WTC11 (cell line): ENCODE results near the gene ZBTB4. TPM values are rescaled to one million over a fixed set of nuclear protein-coding genes. Genes with fewer than 3 reads are reported as not detected.
A peak's percentile ranks its signal among the peaks of the same experiment; 100 is the strongest.

Source experiments
- ATAC-seq: fragments of 200-7000 bp; cut with Tn5 transposase; 2 replicates; pipeline ENCODE4 v1.10.0; 2021; ENCODE audit warnings: mild to moderate bottlenecking, moderate library complexity
- CTCF ChIA-PET: fragments of 300-600 bp; sonication (Branson Sonifier 250); formaldehyde crosslinking; loops from one replicate; lab custom pipeline; 2021; ENCODE audit warnings: antibody characterized with exemption; lab: Charles Lee
- POLR2A ChIA-PET: fragments of 350-600 bp; sonication (Branson Sonifier 250); formaldehyde crosslinking; loops from one replicate; lab custom pipeline; 2021; ENCODE audit warnings: antibody characterized with exemption; lab: Charles Lee
- DNase-seq: peaks from one replicate; pipeline ENCODE4 v3.0.0; 2021; ENCODE audit warnings: low spot score
- H3K27ac Mint-ChIP-seq: 2 replicates; pipeline ENCODE4 v1.8.0; 2021; ENCODE audit warnings: mixed read lengths
- H3K27me3 Mint-ChIP-seq: 2 replicates; pipeline ENCODE4 v1.8.0; 2021; ENCODE audit warnings: low read depth, mild to moderate bottlenecking, moderate library complexity, mixed read lengths
- H3K36me3 Mint-ChIP-seq: 2 replicates; pipeline ENCODE4 v1.8.0; 2021; ENCODE audit warnings: mixed read lengths
- H3K4me1 Mint-ChIP-seq: 2 replicates; pipeline ENCODE4 v1.8.0; 2022; ENCODE audit warnings: mixed read lengths
- H3K4me3 Mint-ChIP-seq: 2 replicates; pipeline ENCODE4 v1.8.0; 2021; ENCODE audit warnings: mild to moderate bottlenecking, moderate library complexity, mixed read lengths
- H3K9me3 Mint-ChIP-seq: 2 replicates; pipeline ENCODE4 v1.8.0; 2021; ENCODE audit warnings: mixed read lengths
- AR ChIP-seq: fragments of 250-450 bp; sonication (Bioruptor Pico); IDR thresholded peaks from 2 replicates; pipeline ENCODE4 v1.9.0; 2021; ENCODE audit warnings: mild to moderate bottlenecking
- ARID4B ChIP-seq: sonication (generic); formaldehyde crosslinking; IDR thresholded peaks from 2 replicates; pipeline ENCODE4 v1.8.0; 2023; ENCODE audit warnings: missing genetic modification reagents, mild to moderate bottlenecking, borderline replicate concordance
- ATF2 ChIP-seq: sonication (generic); formaldehyde crosslinking; IDR thresholded peaks from 2 replicates; pipeline ENCODE4 v1.8.1; 2022; ENCODE audit warnings: low read depth, missing genetic modification reagents, borderline replicate concordance
- ELF4 ChIP-seq: sonication (generic); formaldehyde crosslinking; IDR thresholded peaks from 2 replicates; pipeline ENCODE4 v1.8.1; 2022; ENCODE audit warnings: low read depth, mild to moderate bottlenecking, moderate library complexity, missing genetic modification reagents
- ESRRA ChIP-seq: sonication (generic); formaldehyde crosslinking; IDR thresholded peaks from 2 replicates; pipeline ENCODE4 v1.8.1; 2022; ENCODE audit warnings: mild to moderate bottlenecking, missing genetic modification reagents, borderline replicate concordance
- FOXK1 ChIP-seq: sonication (generic); formaldehyde crosslinking; IDR thresholded peaks from 2 replicates; pipeline ENCODE4 v1.8.0; 2022; ENCODE audit warnings: mild to moderate bottlenecking, moderate library complexity, missing genetic modification reagents
- GABPB1 ChIP-seq: sonication (generic); formaldehyde crosslinking; IDR thresholded peaks from 2 replicates; pipeline ENCODE4 v1.8.1; 2023; ENCODE audit warnings: mild to moderate bottlenecking, missing genetic modification reagents
- GTF2I ChIP-seq: fragments of 250-450 bp; sonication (Bioruptor Pico); conservative IDR thresholded peaks from 2 replicates; pipeline ENCODE4 v1.4.0; 2021; ENCODE audit warnings: mild to moderate bottlenecking
- IRF2 ChIP-seq: sonication (generic); formaldehyde crosslinking; IDR thresholded peaks from 2 replicates; pipeline ENCODE4 v1.8.0; 2022; ENCODE audit warnings: low read depth, missing genetic modification reagents, borderline replicate concordance
- KAT7 ChIP-seq: sonication (generic); formaldehyde crosslinking; IDR thresholded peaks from 2 replicates; pipeline ENCODE4 v1.8.1; 2023; ENCODE audit warnings: missing genetic modification reagents, mild to moderate bottlenecking, borderline replicate concordance
- NR2C2 ChIP-seq: sonication (generic); formaldehyde crosslinking; IDR thresholded peaks from 2 replicates; pipeline ENCODE4 v1.8.0; 2022; ENCODE audit warnings: mild to moderate bottlenecking, missing genetic modification reagents
- OVOL2 ChIP-seq: fragments of 250-450 bp; sonication (Bioruptor Pico); IDR thresholded peaks from 2 replicates; pipeline ENCODE4 v1.9.0; 2021; ENCODE audit warnings: mild to moderate bottlenecking, borderline replicate concordance
- RELA ChIP-seq: sonication (generic); formaldehyde crosslinking; IDR thresholded peaks from 2 replicates; pipeline ENCODE4 v1.8.1; 2022; ENCODE audit warnings: missing genetic modification reagents, mild to moderate bottlenecking, borderline replicate concordance
- SMAD4 ChIP-seq: sonication (generic); formaldehyde crosslinking; IDR thresholded peaks from 2 replicates; pipeline ENCODE4 v1.8.0; 2022; ENCODE audit warnings: mild to moderate bottlenecking, missing genetic modification reagents
- USF2 ChIP-seq: sonication (generic); formaldehyde crosslinking; IDR thresholded peaks from 2 replicates; pipeline ENCODE4 v1.8.1; 2023; ENCODE audit warnings: mild to moderate bottlenecking, missing genetic modification reagents, moderate library complexity
- ZMAT4 ChIP-seq: fragments of 250-450 bp; sonication (Bioruptor Pico); IDR thresholded peaks from 2 replicates; pipeline ENCODE4 v1.9.0; 2021; ENCODE audit warnings: mild to moderate bottlenecking
- ZNF281 ChIP-seq: sonication (generic); formaldehyde crosslinking; IDR thresholded peaks from 2 replicates; pipeline ENCODE4 v1.8.0; 2023; ENCODE audit warnings: mild to moderate bottlenecking, missing genetic modification reagents
- ZNF396 ChIP-seq: fragments of 250-450 bp; sonication (Bioruptor Pico); IDR thresholded peaks from 2 replicates; pipeline ENCODE4 v1.8.0; 2021; ENCODE audit warnings: mild to moderate bottlenecking, moderate library complexity, borderline replicate concordance
- ZNF423 ChIP-seq: fragments of 250-450 bp; sonication (Bioruptor Pico); IDR thresholded peaks from 2 replicates; pipeline ENCODE4 v2.1.2; 2022; ENCODE audit warnings: mild to moderate bottlenecking, moderate library complexity
- ZNF671 ChIP-seq: fragments of 250-450 bp; sonication (Bioruptor Pico); IDR thresholded peaks from 2 replicates; pipeline ENCODE4 v1.8.0; 2021; ENCODE audit warnings: mild to moderate bottlenecking
- total RNA-seq: library from RNA; stranded (reverse); gene quantifications from 3 replicates; pipeline ENCODE4 v1.2.3, GENCODE V29; 2021

Gene ZBTB4
- total RNA-seq, 1 experiment from 2014 or later, result 14.6 TPM

GRCh38 chr17:7466639-7467341, 12.6 kb downstream of the ZBTB4 start:
- POLR2A ChIA-PET, result no interaction called here
- ATAC-seq (no peak), DNase-seq (no peak)
- no peaks in the 10 kb centered on the region for H3K27me3 Mint-ChIP-seq
- CTCF ChIA-PET, result interaction anchor here (0.6 kb wide), 1 partner anchor 12 kb away, joined by 3 read pairs; no protein-coding TSS in a partner anchor
- 0 out of 2 replicates have a peak, but pooled peaks cover 6% of the 10 kb centered on the region for H3K4me1 Mint-ChIP-seq
- H3K36me3 Mint-ChIP-seq, result no peaks in the 10 kb centered on the region
- H3K4me3 Mint-ChIP-seq, result no peak overlapping the region
- H3K27ac Mint-ChIP-seq, result peak overlapping the region; percentile 36; the same call in 1 of the 2 replicates
- H3K9me3 Mint-ChIP-seq, result no peaks in the 10 kb centered on the region
- TF ChIP-seq GTF2I (CRISPR knock-in tag), result no peak
- no peak for TF ChIP-seq ARID4B (CRISPR knock-in tag)
- no peak for TF ChIP-seq ZMAT4 (CRISPR knock-in tag)
- TF ChIP-seq FOXK1 (CRISPR knock-in tag), result no peak
- TF ChIP-seq OVOL2 (CRISPR knock-in tag), result no peak
- no peak for TF ChIP-seq ZNF281 (CRISPR knock-in tag)
- TF ChIP-seq ZNF423 (CRISPR knock-in tag), result no peak
- TF ChIP-seq NR2C2 (CRISPR knock-in tag), result no peak
- no peak for TF ChIP-seq USF2 (CRISPR knock-in tag)
- TF ChIP-seq AR (CRISPR knock-in tag), result no peak
- no peak for TF ChIP-seq ESRRA (CRISPR knock-in tag)
- no peak for TF ChIP-seq ATF2 (CRISPR knock-in tag)
- TF ChIP-seq KAT7 (CRISPR knock-in tag), result no peak
- no peak for TF ChIP-seq IRF2 (CRISPR knock-in tag)
- no peak for TF ChIP-seq ZNF396 (CRISPR knock-in tag)
- TF ChIP-seq ZNF671, result no peak
- TF ChIP-seq RELA, result no peak
- no peak for TF ChIP-seq SMAD4 (CRISPR knock-in tag)
- no peak for TF ChIP-seq ELF4 (CRISPR knock-in tag)
- no peak for TF ChIP-seq GABPB1
